ENCODE measurements around the gene MRPL21.
A peak's percentile ranks its signal among the peaks of the same experiment; 100 is the strongest.

The MRPL21 gene

GRCh38 chr11:68844801-68845200 lies 58.8 kb downstream of the MRPL21 start:
- DNase-seq (ENCODE audit: low read depth): no peak
- TF ChIP-seq, protein P1, sequence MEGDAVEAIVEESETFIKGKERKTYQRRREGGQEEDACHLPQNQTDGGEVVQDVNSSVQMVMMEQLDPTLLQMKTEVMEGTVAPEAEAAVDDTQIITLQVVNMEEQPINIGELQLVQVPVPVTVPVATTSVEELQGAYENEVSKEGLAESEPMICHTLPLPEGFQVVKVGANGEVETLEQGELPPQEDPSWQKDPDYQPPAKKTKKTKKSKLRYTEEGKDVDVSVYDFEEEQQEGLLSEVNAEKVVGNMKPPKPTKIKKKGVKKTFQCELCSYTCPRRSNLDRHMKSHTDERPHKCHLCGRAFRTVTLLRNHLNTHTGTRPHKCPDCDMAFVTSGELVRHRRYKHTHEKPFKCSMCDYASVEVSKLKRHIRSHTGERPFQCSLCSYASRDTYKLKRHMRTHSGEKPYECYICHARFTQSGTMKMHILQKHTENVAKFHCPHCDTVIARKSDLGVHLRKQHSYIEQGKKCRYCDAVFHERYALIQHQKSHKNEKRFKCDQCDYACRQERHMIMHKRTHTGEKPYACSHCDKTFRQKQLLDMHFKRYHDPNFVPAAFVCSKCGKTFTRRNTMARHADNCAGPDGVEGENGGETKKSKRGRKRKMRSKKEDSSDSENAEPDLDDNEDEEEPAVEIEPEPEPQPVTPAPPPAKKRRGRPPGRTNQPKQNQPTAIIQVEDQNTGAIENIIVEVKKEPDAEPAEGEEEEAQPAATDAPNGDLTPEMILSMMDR (conservative IDR thresholded peaks at IDR 0.05; ENCODE audit: low read depth, low read length): no peak
- H3K4me3 ChIP-seq (ENCODE audit: low read depth, low read length): no peak overlapping the region

GRCh38 chr11:68844376-68844775 lies 59.3 kb downstream of the MRPL21 start:
- no peak overlapping the region for H3K4me3 ChIP-seq (ENCODE audit: low read depth, low read length)
- no peak for DNase-seq (ENCODE audit: low read depth)
- TF ChIP-seq, protein P1 (conservative IDR thresholded peaks at IDR 0.05; ENCODE audit: low read depth, low read length): no peak

DNA sequence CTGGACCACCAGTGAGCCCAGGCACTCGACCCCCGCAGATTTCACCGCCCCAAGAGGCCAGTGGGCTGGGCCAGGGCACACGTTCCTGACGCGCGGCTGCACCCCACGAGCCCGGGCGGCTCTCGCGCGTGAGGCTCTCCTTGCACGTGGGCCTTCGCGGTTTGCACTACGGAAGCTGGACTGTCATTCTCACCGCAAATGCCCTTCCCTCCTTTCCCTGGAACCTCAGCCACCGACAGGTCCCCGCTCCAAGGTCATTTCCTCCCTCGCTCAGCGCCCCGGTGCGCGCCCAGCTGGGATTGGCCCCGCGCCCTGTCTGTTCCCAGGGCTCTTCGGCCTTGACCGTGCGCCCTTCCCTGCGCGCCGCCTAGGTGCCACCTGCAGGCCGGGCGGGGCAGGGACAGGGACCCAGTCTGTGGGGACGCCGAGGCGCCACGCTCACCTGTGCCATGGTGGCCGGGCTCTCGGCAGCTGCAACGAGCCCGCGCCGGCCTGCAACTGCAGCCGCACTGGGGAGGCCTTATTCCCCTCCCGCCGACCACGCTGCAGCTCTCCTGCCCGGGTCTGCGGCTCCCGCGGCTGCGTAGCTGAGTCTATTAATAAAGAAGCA lies 59.8 kb downstream of the MRPL21 start:
- DNase-seq (ENCODE audit: low read depth): no peak
- H3K4me3 ChIP-seq (ENCODE audit: low read depth, low read length): peak overlapping the region; percentile 39
- TF ChIP-seq, protein P1 (conservative IDR thresholded peaks at IDR 0.05; ENCODE audit: low read depth, low read length): no peak

GRCh38 chr11:68843052-68843561 lies 60.5 kb downstream of the MRPL21 start:
- TF ChIP-seq, protein P1 (conservative IDR thresholded peaks at IDR 0.05; ENCODE audit: low read depth, low read length): no peak
- peak overlapping the region; percentile 56 for H3K4me3 ChIP-seq (ENCODE audit: low read depth, low read length)
- DNase-seq (ENCODE audit: low read depth): peak; percentile 62

DNA sequence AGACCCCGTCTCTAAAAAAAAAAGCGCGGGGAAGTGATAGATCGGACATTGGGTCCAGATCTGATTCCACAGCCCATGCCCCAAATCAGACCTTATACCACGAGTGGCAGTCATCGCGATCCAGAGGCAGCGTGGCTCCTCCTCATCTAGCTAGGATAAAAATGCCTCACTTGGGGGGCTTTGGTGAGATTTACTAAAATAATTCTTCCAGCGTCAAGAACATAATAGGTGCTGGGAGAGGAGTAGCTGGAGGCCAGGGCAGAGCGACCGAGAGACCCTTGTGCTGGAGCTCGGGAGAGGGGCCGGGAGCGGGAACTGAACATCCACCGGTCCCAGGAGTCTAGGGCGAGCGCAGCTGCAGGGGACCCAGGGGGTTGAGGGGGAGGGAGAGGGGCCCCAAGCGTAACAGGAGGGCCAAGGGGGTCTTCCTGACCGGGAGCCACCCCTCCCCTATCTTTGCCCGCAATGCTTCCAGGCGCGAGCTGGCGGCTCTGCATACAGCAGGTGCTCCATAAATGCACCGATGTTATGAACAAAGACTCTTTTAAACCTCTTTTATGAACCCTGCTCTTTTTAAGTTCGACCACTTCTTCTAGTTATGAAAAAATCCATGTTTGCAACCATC lies 61.1 kb downstream of the MRPL21 start:
- TF ChIP-seq, protein P1 (conservative IDR thresholded peaks at IDR 0.05; ENCODE audit: low read depth, low read length): no peak
- no peak for DNase-seq (ENCODE audit: low read depth)
- H3K4me3 ChIP-seq (ENCODE audit: low read depth, low read length): peak overlapping the region; percentile 79

- peak; percentile 75 for DNase-seq (ENCODE audit: low read depth)
- H3K4me3 ChIP-seq (ENCODE audit: low read depth, low read length): peak within 1 kb of the TSS; percentile 79
- TF ChIP-seq, protein P1 (conservative IDR thresholded peaks at IDR 0.05; ENCODE audit: low read depth, low read length): no peak
These were observed 61.8 kb downstream of the MRPL21 start, which contains the start of gene CPT1A for GRCh38 chr11:68841718-68842426. CPT1A (minus strand) TSS chr11:68841916; CDS start chr11:68815474, 26,442 bp downstream.
